GM12878 (cell line): Measurements from ENCODE around the gene ZDHHC9.

Experiments used
- PML ChIP-seq: IDR thresholded peaks from 2 replicates; pipeline ENCODE4 v1.6.1; 2012; ENCODE audit warnings: low read length, inconsistent platforms
- RELB ChIP-seq: fragments of 450-650 bp; IDR thresholded peaks from 2 replicates; pipeline ENCODE4 v1.6.1; 2017; ENCODE audit warnings: low read depth, mild to moderate bottlenecking, moderate library complexity
- SUZ12 ChIP-seq: fragments of 200-600 bp; sonication (generic); IDR thresholded peaks from one replicate; pipeline ENCODE4 v1.6.1; 2018; ENCODE audit warnings: antibody characterized with exemption, mild to moderate bottlenecking; ENCODE audit not compliant: unreplicated experiment
- TF ChIP-seq, protein P1 (sequence below), 3 experiments: IDR thresholded peaks in 2 of 3; conservative IDR thresholded peaks in 1 of 3; 2 replicates each; pipeline ENCODE4 v1.5.1; 2011; ENCODE audit warnings: low read depth in 3 of 3, low read length in 3 of 3, mild to moderate bottlenecking in 3 of 3, control low read depth in 2 of 3, moderate library complexity in 2 of 3, inconsistent platforms in 1 of 3, mixed read lengths in 1 of 3; ENCODE audit not compliant: control insufficient read depth in 2 of 3, insufficient read depth in 1 of 3; ENCODE audit errors: extremely low read depth in 1 of 3

DNA sequence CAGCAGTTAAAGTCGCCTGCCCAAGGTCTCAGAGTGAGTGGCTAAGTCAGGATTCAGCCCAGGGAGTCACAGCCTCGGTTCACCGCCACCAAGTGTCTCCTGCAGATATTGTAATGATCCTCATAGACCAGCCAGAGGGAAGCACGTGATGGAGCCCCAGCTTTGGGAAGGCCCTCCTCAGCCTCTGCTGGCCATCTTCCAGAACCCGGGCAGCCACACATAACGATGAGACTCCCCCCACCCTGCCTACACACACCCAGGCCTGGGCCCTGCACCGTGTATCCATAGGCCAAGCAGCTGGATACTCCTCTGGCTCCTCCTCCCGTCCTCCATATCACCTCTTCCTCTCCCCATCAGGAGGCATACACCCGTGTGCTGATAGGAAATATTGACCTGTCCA is 83.5 kb downstream of the ZDHHC9 start:
- TF ChIP-seq, protein P1, sequence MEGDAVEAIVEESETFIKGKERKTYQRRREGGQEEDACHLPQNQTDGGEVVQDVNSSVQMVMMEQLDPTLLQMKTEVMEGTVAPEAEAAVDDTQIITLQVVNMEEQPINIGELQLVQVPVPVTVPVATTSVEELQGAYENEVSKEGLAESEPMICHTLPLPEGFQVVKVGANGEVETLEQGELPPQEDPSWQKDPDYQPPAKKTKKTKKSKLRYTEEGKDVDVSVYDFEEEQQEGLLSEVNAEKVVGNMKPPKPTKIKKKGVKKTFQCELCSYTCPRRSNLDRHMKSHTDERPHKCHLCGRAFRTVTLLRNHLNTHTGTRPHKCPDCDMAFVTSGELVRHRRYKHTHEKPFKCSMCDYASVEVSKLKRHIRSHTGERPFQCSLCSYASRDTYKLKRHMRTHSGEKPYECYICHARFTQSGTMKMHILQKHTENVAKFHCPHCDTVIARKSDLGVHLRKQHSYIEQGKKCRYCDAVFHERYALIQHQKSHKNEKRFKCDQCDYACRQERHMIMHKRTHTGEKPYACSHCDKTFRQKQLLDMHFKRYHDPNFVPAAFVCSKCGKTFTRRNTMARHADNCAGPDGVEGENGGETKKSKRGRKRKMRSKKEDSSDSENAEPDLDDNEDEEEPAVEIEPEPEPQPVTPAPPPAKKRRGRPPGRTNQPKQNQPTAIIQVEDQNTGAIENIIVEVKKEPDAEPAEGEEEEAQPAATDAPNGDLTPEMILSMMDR (IDR thresholded peaks at IDR 0.05 in 2 of 3, conservative IDR thresholded peaks at IDR 0.05 in 1 of 3; ENCODE audit: control insufficient read depth in 2 of 3, extremely low read depth in 1 of 3, insufficient read depth in 1 of 3, low read depth in 3 of 3, low read length in 3 of 3) = no peak
- TF ChIP-seq SUZ12 = no peak
- TF ChIP-seq RELB = no peak
- TF ChIP-seq PML = no peak
